Stimulated activated CD4-positive, alpha-beta T cell treated with anti-CD3 and anti-CD28 coated beads, Interleukin-15, amount 100 ng/mL, for 48 hours (primary cell): ENCODE measurements around the gene NTRK3.

Source experiments
- DNase-seq, 2 donors: peaks; one replicate each; pipeline ENCODE4 v3.0.0-alpha.2; 2020; ENCODE audit warnings: low read depth in 2 of 2

The NTRK3 gene

GRCh38 chr15:88179562-88179961 lies 77.0 kb downstream of the NTRK3 start:
- no peak for DNase-seq

DNA sequence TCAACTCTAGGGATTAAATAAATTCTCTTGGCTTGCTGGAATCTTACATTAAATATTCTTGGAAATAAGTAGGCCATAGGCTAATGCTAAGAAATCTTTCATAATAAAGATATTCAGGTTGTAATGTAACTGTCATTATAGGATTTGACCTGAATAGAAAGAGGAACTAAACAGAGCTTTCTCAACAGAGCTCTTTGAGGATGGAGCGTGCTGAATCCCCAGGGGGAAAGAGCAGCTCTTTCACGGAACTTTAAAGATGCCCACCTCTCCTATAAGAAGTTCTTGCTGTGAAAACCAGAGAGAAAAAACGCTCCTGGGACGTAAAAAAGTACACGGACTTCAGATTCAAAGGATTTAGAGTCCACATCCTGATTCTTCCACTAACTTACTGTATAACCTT lies 77.9 kb downstream of the NTRK3 start:
- no peak for DNase-seq

DNA sequence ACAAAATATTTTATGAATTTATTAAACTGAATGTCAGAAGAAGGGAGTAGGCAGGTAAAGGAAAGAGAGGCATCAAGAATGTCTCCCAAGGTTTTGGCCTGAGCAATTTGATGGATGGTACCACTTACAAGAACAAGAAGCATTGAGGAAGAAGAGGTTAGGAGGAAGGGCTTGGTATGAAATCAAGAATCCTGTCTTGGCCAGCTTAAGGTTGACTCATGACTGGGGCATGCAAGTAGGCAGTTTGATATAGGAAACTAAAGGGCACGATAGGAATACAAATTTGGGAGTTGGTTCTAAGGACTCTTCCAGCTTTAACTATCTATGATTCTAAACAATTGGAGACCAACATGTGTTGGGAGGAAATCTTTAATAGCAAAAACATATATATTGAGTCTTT lies 79.1 kb downstream of the NTRK3 start:
- DNase-seq: no peak

DNA sequence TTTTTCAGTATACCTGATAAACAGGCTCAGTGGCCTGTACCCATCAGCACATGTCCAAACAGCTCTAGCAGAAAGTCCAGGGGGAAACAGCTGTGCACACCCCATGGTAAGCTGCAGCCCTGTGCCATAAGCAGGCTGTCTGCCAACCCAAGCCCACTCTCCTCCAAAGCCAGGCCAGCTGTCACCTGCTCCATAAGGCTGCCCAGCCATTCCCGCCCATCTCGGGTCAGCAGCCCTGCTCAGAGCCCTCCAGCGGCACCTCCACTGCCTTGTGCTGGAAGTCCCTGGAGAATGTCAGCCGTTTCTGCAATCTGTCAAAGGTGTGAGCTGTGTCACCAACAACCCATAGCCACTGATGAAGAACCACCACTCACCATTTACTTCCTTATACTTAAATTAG lies 82.0 kb downstream of the NTRK3 start:
- no peak for DNase-seq

DNA sequence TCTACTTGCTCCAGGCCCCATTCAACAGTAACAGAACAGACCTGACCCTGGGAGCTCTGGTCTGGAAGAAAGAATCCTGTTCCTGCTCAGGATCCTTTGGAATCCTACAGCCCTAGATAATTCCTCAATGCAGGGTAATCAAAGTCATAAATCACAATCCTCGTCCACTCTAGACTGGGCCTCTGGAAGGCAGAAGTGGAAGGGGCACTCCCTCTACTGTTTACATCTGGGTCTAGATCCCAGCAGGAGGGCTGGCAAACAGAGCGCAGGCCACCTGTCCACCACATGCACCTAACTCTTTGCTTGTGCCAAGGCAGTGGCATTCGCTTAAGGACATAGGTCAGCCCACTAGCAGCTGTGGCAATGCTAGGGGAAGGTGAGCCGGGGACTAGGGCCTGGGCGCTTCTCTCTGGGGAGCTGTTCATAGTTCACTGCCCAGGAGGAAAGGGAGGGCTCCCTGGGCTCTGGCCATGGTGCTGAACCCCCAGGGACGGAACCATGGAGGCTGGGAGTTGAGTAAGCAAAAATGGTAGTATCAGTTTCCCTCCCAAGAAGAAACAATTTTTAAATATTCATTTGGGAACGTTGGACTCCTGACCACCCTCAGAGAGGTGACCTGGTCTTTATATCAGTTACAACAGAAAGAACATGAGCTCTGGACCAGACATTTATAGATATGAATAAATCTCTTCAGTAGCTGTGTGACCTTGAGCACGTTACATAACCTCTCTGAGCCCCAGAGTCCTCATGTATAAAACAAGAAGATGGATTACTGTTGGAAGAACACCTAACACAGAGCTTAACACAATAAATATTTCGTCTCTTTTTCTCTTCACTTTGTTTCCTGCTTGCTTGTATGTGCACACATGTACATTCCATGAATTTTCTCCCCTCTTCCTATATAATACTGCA lies 90.2 kb downstream of the NTRK3 start:
- DNase-seq: no peak

- DNase-seq: no peak
These were observed 94.9 kb downstream of the NTRK3 start for GRCh38 chr15:88161636-88162035.

DNA sequence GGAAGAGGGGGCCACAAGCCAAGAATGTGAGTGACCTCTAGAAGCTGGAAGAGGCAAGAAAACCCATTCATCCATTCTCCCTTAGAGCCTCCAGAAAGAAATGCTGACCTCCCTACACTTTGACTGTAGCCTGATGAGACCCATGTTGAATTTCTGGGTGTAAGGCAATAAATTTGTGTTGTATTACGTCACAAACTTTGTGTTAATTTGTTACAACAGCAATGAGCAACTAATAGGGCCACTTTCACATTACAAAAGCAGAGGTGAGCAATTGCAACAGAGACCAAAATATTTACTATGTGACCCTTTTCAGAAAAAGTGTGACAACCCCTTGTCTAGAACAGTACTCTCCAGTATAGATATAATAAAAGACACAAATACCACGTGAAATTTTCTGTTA lies 101.2 kb downstream of the NTRK3 start:
- DNase-seq: no peak

GRCh38 chr15:88152672-88153071 lies 103.9 kb downstream of the NTRK3 start:
- DNase-seq: no peak

DNA sequence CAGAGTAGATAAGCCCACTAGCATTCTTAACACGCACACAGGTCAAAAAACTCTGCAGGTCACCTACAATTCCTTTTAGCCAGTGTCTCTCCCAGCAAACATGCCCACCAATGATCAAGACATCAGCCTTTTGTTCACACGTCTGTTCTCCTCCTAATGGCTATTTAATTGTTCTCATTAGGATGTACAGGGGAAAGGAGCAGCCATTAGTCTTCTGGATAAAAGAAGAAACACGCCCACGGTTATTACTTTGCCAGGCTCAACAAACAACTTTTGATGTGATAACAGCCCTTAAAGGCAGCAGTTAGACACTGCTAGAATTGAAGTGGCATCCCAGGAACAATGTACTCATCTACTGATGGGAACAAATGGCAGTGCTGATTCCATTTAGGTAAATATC lies 108.8 kb downstream of the NTRK3 start:
- DNase-seq: no peak

DNA sequence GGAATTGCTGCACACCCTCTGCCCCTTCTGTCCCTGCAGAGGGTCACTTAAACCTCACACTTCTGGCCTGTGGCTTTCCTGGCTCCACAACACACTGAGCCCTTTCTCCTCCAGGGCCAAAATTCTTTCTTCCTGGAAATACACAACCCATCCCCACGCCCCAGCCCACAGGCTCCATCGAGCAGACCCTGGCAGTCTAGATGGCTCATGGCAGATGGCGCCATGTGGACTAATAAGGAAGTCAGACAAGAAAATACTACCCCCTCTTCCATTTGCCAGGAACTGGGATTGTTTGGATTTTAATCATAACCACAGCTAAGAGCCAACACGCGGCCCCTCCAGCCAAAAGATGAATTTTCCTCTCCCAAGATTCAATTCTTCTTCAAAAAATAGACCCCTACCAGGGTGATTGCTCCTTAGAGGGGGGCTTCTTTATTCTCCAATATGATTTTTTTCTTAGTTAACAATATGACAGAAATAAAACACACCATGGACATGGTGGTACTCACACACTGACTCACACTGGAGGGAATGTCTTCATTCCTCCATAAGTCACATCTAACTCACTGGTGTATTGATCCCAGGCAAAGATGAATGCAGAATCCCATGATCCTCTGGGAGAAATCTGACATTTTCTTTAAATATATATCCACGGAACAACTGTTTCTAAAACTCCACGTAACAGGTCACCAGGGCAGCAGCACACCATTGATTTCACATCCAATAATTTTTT lies 111.5 kb downstream of the NTRK3 start:
- DNase-seq: no peak

GRCh38 chr15:88142121-88142520 lies 114.4 kb downstream of the NTRK3 start:
- DNase-seq: no peak

DNA sequence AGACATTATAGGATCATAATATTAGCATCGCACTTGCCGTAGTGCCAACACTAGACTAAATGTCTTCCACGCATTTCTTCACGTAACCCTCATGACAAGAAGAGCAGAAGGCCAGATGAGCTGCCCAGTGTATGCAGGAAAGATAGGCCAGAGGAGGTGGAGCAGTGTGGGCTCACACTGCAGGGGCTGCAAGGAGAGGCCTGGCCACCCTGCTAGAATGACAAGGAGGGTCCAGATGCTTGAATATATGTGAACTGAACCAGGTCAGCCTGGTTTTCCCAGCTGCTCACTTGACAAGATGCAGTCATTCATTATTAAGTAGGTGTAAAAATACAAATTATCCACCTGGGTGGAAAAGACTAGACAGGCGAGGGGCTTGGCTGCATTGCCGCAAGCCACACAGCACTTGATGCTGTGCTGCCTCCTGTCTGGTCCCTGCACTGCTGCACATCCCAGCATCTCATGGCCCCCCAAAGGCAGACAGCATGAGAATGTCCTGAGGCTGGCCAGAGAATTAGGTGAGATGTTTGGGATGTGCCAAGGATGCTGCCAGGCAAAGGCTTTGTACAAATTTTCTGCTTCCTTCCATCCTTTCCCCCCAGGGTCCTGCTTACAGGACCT lies 115.2 kb downstream of the NTRK3 start:
- no peak for DNase-seq

DNA sequence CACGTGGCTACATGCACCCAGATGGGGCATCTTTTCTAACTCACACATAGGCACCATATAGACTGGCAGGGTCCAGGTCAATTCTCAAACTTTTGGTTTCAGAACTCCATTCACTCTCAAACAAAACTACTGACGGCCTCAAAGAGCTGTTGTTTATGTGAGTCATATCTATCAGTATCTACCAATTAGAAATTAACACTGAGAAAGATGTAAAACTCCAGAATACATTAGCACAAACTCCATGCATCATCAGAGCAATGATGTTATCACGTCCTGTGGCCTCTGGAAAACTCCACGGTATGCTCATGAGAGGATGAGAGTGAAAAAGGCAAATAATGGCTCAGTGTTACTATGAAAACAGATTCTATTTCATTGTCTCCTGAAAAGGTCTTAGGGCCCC lies 116.1 kb downstream of the NTRK3 start:
- DNase-seq: no peak

GRCh38 chr15:88139936-88140335 lies 116.6 kb downstream of the NTRK3 start:
- no peak for DNase-seq

DNA sequence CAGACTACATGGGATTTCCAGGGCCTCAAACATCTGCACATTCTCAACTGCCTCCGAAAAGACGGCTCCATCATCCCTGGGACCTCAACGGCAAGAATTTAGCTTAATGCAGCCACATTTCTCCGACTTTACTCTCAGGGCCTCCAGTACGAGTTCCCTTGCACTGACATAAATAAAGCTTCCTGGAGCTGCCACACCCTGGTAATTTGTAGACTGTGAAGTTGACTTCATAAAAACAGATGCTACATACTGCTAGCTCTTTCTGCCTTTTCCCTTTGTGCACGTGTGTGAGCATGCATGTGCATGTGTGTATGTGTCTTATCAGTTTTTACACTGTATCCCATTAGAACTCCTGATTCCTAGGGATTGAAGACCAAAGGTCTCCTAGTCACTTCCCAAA lies 122.7 kb downstream of the NTRK3 start:
- DNase-seq: no peak

DNA sequence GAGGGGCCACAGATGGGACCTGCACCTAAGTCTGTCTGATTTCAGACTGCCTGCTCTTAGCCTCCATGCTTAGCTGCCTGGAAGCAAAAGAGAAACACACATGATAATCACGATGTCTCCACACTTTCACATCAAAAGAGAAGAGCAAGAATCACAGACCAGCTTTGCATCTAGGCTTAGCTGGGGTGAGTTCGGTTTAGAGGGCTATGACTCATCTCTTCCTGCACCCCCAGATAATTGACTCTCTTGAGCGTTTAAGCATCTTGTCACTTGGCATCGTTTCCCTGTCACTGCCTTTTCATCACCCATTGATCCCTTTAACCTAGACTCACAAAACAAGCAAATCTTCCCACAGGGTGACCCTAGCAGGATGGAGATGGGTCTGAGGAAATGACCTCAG lies 124.0 kb downstream of the NTRK3 start:
- DNase-seq: no peak

- DNase-seq: no peak
These were observed 124.6 kb downstream of the NTRK3 start for GRCh38 chr15:88131937-88132336.

DNA sequence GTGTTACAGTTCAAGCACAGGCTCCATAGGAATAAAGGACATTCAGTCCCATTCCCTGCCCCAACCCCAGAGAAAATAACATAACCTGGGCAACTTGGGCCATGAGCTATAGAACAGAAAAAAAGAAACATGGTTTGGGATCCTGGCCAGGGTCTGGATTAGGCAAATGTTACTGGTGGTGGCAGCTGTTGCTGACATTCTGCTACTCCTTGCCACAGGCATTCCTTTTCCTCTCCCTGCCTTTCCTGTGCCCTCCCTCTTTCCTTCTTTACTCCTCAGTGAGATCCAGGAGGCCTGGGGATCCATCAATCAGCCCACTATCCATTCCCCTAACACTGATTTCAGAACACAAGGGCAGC lies 129.1 kb downstream of the NTRK3 start:
- DNase-seq: no peak

GRCh38 chr15:88126695-88127431 lies 129.7 kb downstream of the NTRK3 start:
- no peak for DNase-seq

GRCh38 chr15:88125576-88125975 lies 131.0 kb downstream of the NTRK3 start:
- no peak for DNase-seq

GRCh38 chr15:88124199-88124598 lies 132.3 kb downstream of the NTRK3 start:
- DNase-seq: no peak

GRCh38 chr15:88121968-88122530 lies 134.5 kb downstream of the NTRK3 start:
- DNase-seq: no peak
